PC-3 (cell line): Measurements from ENCODE around the gene GPRC5D. TPM values are rescaled to one million over a fixed set of nuclear protein-coding genes. Genes with fewer than 3 reads are reported as not detected.

Source experiments
- ATAC-seq: fragments of 200-7000 bp; cut with Tn5 transposase; 2 replicates; pipeline ENCODE4 v1.9.1; 2020; ENCODE audit warnings: mild to moderate bottlenecking, moderate library complexity
- BruUV-seq: library from RNA; stranded (reverse); fragments of 400-500 nt; replicated peaks from 2 replicates; lab custom pipeline; 2021; lab: Mats Ljungman, UMichigan
- CTCF ChIA-PET: fragments of 300-600 bp; sonication (Branson Sonifier 250); formaldehyde crosslinking; loops from one replicate; lab custom pipeline; 2022; ENCODE audit warnings: antibody characterized with exemption; lab: Charles Lee
- POLR2A ChIA-PET: fragments of 300-600 bp; sonication (Branson Sonifier 250); formaldehyde crosslinking; loops from one replicate; lab custom pipeline; 2022; ENCODE audit warnings: antibody characterized with exemption; ENCODE audit not compliant: unreplicated experiment; lab: Charles Lee
- DNase-seq: peaks from one replicate; pipeline ENCODE4 v3.0.0-alpha.2; 2015
- H2AFZ ChIP-seq: fragments of 300-600 bp; sonication (generic); 2 replicates; pipeline ENCODE4 v1.6.0; 2016; ENCODE audit warnings: antibody characterized with exemption, low read length
- H3F3A ChIP-seq: fragments of 300-600 bp; sonication (generic); one replicate; pipeline ENCODE4 v1.6.0; 2017; ENCODE audit warnings: antibody characterized with exemption, low read length, control low read depth, mild to moderate bottlenecking; ENCODE audit not compliant: unreplicated experiment
- H3K27ac ChIP-seq: fragments of 300-600 bp; sonication (generic); 2 replicates; pipeline ENCODE4 v1.5.1; 2016; ENCODE audit warnings: mild to moderate bottlenecking, low read length
- H3K27me3 ChIP-seq: fragments of 300-600 bp; sonication (generic); 2 replicates; pipeline ENCODE4 v1.6.1; 2016; ENCODE audit warnings: low read length, mixed read lengths
- H3K36me3 ChIP-seq: fragments of 300-600 bp; sonication (generic); 2 replicates; pipeline ENCODE4 v1.6.1; 2016; ENCODE audit warnings: low read depth, mixed run types, low read length, mixed read lengths
- H3K4me1 ChIP-seq: fragments of 300-600 bp; sonication (generic); 2 replicates; pipeline ENCODE4 v1.5.1; 2016; ENCODE audit warnings: low read length; ENCODE audit not compliant: insufficient read depth
- H3K4me2 ChIP-seq: fragments of 300-600 bp; sonication (generic); 2 replicates; pipeline ENCODE4 v1.6.0; 2016; ENCODE audit warnings: low read length
- H3K4me3 ChIP-seq: fragments of 300-600 bp; sonication (generic); 2 replicates; pipeline ENCODE4 v1.5.1; 2016; ENCODE audit warnings: mild to moderate bottlenecking, low read length, mixed read lengths
- H3K79me2 ChIP-seq: fragments of 300-600 bp; sonication (generic); 2 replicates; pipeline ENCODE4 v1.6.1; 2017; ENCODE audit warnings: low read length, mixed read lengths
- H3K9ac ChIP-seq: fragments of 300-600 bp; sonication (generic); 2 replicates; pipeline ENCODE4 v1.6.0; 2016; ENCODE audit warnings: mild to moderate bottlenecking, low read length
- H3K9me2 ChIP-seq: fragments of 300-600 bp; sonication (generic); replicated peaks from 2 replicates; pipeline ENCODE4 v1.6.1; 2016; ENCODE audit warnings: mixed run types, low read length, mixed read lengths
- H3K9me3 ChIP-seq: fragments of 300-600 bp; sonication (generic); 2 replicates; pipeline ENCODE4 v1.6.1; 2016; ENCODE audit warnings: low read length, mixed read lengths
- H4K20me1 ChIP-seq: fragments of 300-600 bp; sonication (generic); 2 replicates; pipeline ENCODE4 v1.6.1; 2016; ENCODE audit warnings: low read length, mixed read lengths
- CTCF ChIP-seq: fragments of 300-600 bp; sonication (generic); conservative IDR thresholded peaks from 2 replicates; pipeline ENCODE4 v1.5.1; 2017; ENCODE audit warnings: antibody characterized with exemption, low read depth, mild to moderate bottlenecking, low read length
- EZH2 ChIP-seq: fragments of 300-600 bp; sonication (generic); IDR thresholded peaks from one replicate; pipeline ENCODE4 v1.6.1; 2017; ENCODE audit warnings: antibody characterized with exemption, mild to moderate bottlenecking, low read length; ENCODE audit not compliant: unreplicated experiment
- EZH2phosphoT487 ChIP-seq: fragments of 300-600 bp; sonication (generic); IDR thresholded peaks from 2 replicates; pipeline ENCODE4 v1.6.1; 2018; ENCODE audit warnings: mild to moderate bottlenecking, antibody characterized with exemption, low read length, borderline replicate concordance
- intact Hi-C: fragments of 100-400 bp; cut with micrococcal nuclease; formaldehyde crosslinking; loops from 2 replicates; pipeline ENCODE4 v1.9.0; 2023
- total RNA-seq: library from RNA; depleted of rRNA; stranded (reverse); fragments of >200 nt; gene quantifications from 2 replicates; pipeline ENCODE4 v1.2.3, GENCODE V29; 2014

GPRC5D gene
- total RNA-seq, 1 experiment from 2014 or later, result not detected

GRCh38 chr12:12918781-12919389, 33.1 kb downstream of the GPRC5D start:
- Histone ChIP-seq H3K27ac (no peak overlapping the region), H3K9ac (no peak overlapping the region), H3K36me3 (peaks cover 20% of the 10 kb centered on the region), H3K79me2 (peaks cover 19% of the 10 kb centered on the region), H3K9me2 (no peaks in the 10 kb centered on the region), H4K20me1 (peaks cover 18% of the 10 kb centered on the region), H3K27me3 (no peaks in the 10 kb centered on the region), H3K4me1 (peaks cover 22% of the 10 kb centered on the region; the same call in 1 of the 2 replicates), H3F3A (peaks cover 17% of the 10 kb centered on the region), H3K4me3 (no peak overlapping the region), H3K4me2 (no peak overlapping the region), H2AFZ (no peak overlapping the region), H3K9me3 (no peaks in the 10 kb centered on the region)
- TF ChIP-seq EZH2phosphoT487 (no peak), CTCF (no peak), EZH2 (no peak)
- ATAC-seq, result peak; percentile 42
- ChIA-PET POLR2A (no interaction called here), CTCF (no interaction called here)
- no TSS peak for BruUV-seq
- DNase-seq, result peak; percentile 70
- intact Hi-C loops, result loop anchor here (5.0 kb wide), 2 partner anchors 173 to 303 kb away; no protein-coding TSS in a partner anchor

- peaks cover 32% of the 10 kb centered on the region for H4K20me1 ChIP-seq
- intact Hi-C loops, result loop anchor here (5.0 kb wide), 2 partner anchors 175 to 305 kb away; no protein-coding TSS in a partner anchor
- H3K9me2 ChIP-seq, result no peaks in the 10 kb centered on the region
- peaks cover 27% of the 10 kb centered on the region for H3F3A ChIP-seq
- CTCF ChIA-PET, result no interaction called here
- H3K4me3 ChIP-seq, result no peak overlapping the region
- peaks cover 32% of the 10 kb centered on the region for H3K79me2 ChIP-seq
- H3K4me2 ChIP-seq, result no peak overlapping the region
- no peak overlapping the region for H2AFZ ChIP-seq
- DNase-seq, result no peak
- H3K9ac ChIP-seq, result no peak overlapping the region
- H3K36me3 ChIP-seq, result peaks cover 33% of the 10 kb centered on the region
- no TSS peak for BruUV-seq
- no peak for TF ChIP-seq EZH2
- no peak for TF ChIP-seq CTCF
- no peak for TF ChIP-seq EZH2phosphoT487
- no peak for ATAC-seq
- H3K27me3 ChIP-seq, result no peaks in the 10 kb centered on the region
- no peaks in the 10 kb centered on the region for H3K9me3 ChIP-seq
- POLR2A ChIA-PET, result no interaction called here
- H3K27ac ChIP-seq, result no peak overlapping the region
- H3K4me1 ChIP-seq, result peaks cover 22% of the 10 kb centered on the region; the same call in 1 of the 2 replicates
These were observed 34.5 kb downstream of the GPRC5D start for GRCh38 chr12:12917517-12917916.
